HG02943 (cell line): ENCODE measurements around the gene CRCP.
"Not testable (repeated sequence)": the region's sequence is repeated elsewhere in the genome, so short reads cannot be mapped to it uniquely, and the experiment has no call there.

Experiments used
- ATAC-seq: cut with Tn5 transposase; IDR thresholded peaks from one replicate; pipeline ENCODE4 v1.9.1; 2021; ENCODE audit warnings: mild to moderate bottlenecking, low read depth, moderate library complexity; ENCODE audit not compliant: unreplicated experiment

Gene CRCP

DNA sequence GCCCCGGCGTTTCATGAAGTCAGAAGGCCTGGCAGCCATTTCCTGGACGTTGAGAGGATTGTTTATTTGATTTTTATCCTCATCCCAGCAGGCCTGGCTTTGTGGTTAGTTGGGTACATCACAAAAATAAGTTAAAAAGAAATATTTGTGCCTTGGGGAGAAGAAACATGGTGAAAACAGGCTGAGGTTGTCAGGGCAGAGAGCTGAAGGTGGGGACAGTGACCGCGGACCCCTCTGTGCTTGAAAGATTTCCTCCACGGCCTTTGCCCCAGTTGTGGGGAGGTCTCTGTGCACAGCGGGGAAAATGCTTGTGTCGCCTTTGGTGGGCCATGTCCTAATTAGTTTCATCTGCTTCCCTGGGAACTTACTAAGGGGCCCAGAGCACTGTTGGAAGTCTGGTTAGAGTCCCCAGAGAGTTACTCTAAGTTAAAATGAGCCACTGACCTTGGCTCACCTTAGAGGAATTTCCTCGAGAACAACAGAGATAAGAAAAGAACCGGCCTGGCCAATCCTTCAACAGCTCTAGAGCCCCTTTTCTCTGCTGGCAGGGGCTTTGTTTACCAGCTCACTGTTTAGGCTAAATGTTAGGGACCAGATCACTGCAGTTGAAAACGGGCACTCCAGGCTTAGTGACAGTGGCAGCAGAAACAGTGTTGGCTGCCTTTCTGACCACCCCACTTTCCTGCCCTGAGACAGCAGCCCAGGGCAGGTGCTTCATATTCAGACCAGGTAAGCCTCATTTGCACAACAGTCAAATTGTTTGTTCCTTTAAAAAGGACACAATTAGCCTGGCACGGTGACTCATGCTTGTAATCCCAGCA lies 37.9 kb downstream of the CRCP start:
- no peak for ATAC-seq

DNA sequence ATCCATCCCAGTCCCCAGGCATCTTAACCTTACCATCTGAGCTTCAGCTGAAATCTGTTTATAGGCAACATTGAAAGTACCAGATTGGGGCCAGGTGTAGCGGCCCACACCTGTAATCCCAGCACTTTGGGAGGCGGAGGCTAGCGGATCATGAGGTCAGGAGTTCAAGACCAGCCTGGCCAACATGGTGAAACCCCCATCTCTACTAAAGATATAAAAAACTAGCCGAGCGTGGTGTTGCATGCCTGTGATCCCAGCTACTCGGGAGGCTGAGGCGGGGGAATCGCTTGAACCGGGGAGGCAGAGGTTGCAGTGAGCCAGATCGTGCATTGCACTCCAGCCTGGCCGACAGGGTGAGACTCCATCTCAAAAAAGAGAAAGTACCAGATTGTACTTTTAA lies 39.0 kb downstream of the CRCP start:
- ATAC-seq = no peak

DNA sequence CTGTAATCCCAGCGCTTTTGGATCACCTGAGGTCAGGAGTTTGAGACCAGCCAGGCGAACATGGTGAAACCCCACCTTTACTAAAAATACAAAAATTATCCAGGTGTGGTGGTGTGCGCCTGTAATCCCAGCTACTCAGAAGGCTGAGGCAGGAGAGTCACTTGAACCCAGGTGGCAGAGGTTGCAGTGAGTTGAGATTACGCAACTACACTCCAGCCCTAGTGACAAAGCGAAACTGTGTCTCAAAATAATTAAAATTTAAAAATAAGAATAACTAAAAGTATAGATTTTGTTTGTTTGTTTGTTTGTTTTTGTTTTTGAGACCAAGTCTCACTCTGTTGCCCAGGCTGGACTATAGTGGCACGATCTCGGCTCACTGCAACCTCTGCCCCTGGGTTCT lies 41.4 kb downstream of the CRCP start:
- ATAC-seq = not testable (repeated sequence)

DNA sequence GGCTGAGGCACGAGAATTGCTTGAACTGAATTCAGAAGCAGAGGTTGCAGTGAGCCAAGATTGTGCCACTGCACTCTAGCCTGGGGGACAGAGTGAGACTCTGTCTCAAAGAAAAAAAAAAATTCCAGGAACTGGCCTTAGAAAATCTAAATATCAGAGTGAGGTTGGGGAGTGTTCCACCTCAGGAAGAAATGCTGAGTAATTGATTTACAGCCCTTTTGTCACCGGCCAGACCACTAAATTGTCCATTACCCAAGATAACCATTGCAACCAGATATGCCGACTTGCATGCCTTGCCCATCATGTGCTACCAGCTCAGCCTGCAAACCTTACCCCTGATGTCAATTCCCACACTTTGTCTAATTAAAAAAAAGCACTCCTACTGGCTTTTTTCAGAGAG lies 42.4 kb downstream of the CRCP start:
- ATAC-seq = no peak

DNA sequence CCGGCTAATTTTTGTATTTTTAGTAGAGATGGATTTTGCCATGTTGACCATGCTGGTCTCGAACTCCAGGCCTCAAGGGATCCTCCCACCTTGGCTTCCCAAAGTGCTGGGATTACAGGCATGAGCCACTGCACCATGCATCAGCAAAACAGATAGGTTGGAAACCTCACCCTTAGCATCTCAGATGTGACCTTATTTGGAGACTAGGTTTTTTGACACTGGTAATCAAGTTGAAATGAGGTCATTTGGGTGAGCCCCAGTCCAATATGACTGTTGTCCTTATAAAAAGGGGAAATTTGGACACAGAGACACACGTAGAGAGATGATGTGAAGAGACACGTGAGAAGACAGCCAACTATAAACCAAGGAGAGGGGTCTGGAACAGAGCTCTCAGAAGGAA lies 48.0 kb downstream of the CRCP start:
- ATAC-seq = no peak

DNA sequence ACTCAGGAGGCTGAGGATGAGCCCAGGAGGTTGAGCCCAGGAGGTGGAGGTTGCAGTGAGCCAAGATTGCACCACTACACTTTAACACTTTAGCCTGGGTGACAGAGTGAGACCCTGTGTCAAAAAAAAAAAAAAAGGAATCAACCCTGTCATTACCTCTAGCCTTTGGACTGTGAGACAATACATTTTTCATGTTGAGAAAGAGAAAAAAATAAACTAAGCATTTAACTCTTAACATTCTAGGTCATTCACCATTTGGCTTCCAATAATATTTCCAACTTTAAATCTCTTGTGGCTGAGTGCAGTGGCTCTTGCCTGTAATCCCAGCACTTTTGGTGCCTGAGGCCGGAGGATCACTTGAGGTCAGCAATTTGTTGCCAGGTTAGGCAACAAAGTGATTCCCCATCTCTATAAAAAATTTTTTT lies 48.6 kb downstream of the CRCP start:
- ATAC-seq = no peak

DNA sequence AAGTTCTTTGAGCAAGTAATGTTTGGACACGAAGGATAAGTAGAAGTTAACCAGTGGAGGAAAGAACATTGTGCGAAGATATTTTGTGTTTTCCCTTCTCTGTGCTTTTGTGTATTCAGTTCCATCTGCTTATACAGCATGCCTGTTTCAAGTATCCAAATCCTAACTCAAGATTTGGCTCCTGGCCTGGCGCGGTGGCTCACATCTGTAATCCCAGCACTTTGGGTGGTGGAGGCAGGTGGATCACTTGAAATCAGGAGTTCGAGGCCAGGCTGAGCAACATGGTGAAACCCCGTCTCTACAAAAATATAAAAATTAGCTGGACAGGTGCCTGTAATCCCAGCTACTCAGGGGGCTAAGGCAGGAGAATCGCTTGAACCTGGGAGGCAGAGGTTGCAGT lies 49.7 kb downstream of the CRCP start:
- no peak for ATAC-seq

DNA sequence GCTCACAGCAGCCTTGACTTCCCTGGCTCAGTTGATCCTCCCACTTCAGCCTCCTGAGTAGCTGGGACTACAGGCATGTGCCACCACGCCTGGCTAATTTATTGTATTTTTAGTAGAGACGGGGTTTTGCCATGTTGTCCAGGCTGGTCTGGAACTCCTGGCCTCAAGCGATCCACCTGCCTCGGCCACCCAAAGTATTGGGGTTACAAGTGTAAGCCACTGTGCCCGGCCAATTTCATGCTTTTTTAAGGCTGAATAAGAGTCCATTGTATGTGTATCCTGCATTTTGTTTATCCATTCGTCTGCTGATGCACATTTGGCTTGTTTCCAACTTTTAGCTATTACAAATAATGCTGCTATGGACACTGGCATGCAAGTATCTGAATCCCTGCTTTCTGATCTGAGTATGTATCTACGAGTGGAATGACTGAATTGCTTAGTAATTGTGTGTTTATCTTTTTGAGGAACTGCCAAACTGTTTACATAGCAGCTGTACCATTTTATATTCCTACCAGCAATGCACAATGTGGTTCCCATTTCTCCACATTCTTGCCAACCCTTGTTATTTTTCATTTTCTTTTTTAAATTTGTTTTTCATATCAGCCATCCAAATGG lies 53.2 kb downstream of the CRCP start:
- no peak for ATAC-seq

DNA sequence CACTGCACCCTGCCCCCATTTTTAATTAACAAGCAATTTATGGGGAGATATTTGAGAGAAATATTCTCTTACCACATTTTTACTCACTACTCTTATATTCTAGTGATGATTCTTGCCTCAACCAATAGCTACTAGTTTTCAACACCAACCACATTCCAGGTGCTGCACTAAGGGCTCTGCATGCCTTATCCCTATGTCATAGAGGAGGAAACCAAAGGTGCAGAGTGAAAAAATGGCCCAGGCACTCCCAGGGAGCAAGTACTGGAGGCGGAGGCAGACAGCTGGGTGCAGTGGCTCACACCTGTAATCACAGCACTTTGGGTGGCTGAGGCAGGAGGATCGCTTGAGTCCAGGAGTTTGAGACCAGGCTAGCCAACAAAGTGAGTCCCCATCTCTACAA lies 55.0 kb downstream of the CRCP start:
- ATAC-seq = no peak

DNA sequence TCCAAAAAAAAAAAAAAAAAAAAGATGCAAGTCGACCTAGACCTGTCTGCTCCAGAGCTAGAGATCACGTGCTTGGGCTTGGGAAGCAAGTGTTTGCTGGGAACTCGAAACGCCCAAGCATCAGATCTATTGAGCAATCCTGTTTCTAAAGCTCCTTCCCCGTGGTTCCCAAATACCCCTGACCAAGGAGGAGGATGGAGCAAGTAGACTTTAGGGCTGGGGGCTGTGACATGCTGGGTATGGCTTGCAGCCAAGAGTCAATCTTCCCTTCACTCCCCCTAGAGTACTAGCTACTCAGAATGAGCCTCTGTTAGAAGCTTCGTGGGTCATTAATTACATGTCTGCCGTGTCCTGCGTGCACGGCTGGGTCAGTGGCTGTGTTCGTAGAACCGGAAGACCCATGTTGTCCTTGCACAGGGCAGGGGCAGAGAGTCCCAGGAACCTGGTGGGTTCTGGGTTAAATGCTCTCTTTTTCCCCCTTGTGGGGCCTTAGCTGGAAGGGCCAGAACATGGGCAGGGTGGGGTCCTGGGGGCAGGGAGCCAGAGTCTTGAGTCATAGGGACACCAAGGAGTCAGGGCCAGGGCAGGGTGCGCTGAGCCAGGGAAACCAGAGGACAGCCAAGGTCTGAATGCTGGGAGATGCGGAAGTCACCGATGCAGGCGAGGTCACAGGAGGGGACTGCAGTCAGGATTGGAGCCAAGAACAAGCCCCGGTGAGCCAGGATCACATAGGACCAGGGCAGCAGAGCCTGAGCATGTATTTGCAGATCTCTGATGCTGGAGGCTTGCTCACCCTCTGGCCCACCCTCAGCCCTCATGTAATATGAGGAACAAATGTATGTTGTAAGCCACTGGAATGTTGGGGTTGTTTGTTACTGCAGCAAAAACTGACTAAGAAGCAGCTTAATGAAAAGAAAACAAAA lies 55.9 kb downstream of the CRCP start:
- ATAC-seq = no peak

DNA sequence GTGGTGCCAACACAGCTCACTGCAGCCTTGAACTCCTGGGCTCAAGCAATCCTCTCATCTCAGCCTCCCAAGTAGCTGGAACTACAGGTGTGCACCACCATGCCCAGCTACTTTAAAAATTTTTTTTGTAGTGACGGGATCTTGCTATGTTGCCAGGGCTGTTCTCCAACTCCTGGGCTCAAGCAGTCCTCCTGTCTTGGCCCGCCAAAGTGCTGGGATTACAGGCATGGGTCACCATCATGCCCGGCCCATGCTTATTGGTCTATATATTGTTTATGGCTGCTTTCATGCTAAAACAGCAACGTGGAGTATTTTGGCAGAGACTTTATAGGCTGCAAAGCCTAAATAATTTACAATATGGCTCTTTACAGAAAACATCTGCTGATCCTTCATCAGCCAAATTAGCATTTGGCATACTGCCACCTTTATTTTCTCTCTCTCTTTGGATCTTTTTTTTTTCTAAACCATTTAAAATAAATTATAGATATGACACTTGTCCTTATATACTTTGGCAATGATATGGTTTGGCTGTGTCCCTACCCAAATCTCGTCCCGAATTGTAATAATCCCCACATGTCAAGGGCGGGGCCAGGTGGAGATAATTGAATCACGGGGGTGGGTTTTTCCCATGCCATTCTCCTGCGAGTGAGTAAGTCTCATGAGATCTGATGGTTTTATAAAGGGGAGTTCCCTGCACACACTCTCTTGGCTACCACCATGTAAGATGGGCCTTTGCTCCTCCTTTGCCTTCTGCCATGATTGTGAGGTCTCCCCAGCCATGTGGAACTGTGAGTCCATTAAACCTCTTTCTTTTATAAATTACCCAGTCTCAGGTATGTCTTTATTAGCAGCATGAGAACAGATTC lies 58.1 kb downstream of the CRCP start:
- not testable (repeated sequence) for ATAC-seq

DNA sequence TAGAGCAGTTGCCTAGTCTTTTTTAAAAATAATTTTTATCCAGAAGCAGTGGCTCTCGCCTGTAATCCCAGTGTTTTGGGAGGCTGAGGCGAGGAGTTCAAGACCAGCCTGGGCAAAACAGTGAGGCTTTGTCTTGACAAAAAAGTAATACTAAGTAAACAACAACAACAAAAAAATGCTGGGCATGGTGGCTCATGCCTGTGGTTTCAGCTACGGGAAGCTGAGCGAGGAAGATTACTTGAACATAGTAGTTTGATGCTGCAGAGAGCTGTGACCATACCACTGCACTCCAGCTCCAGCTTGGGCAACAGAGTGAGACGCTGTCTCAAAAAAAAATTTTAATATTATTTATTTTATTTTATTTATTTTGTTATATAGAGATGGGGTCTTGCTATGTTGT lies 59.2 kb downstream of the CRCP start:
- ATAC-seq = no peak

DNA sequence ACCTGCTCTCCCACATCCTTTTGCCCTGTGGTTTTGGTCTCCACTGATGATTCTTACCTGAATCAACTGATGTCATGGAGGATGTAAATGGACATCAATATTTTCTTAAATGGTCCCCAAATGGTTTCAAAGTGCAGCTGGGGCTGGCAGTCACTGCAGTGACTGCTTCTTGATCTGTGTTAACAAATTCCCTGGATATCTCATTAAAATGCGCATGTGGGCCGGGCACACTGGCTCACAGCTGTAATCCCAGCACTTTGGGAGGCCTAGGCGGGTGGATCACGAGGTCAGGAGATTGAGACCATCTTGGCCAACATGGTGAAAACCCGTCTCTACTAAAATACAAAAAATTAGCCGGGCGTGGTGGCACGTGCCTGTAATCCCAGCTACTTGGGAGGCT lies 60.4 kb downstream of the CRCP start:
- ATAC-seq = not testable (repeated sequence)

DNA sequence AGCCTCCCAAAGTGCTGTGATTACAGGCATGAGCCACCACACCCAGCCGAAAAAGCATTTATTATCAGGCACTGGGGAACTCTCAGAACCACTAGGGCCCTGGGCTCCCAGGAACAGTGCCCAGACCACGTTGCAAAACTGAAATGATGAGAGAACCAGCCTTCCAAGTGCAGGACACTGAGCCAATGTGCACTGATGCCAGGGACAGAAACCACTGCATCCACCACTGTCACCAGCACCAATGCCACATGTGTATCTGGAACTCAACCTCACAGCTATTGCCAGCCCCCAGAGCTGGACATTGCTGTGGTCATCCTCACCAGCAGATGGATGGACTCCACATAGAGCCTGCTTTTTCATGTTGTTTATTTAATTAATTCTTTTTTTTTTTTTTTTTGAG lies 62.3 kb downstream of the CRCP start:
- ATAC-seq = no peak

DNA sequence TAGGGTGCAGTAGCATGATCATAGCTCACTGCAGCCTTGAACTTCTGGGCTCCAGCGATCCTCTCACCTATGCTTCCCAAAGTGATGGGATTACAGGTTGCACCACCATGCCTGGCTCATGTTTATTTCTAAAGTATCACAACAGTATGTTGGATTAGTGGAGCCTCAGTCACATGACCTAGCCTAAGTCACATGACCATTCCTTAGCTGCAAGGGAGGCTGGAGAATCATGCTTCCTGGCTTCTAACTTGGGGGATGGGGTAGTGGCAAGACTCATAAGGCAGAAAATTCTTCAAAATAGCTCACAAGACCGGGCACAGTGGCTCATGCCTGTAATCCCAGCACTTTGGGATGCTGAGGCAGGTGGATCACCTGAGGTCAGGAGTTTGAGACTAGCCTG lies 63.6 kb downstream of the CRCP start:
- ATAC-seq = no peak

DNA sequence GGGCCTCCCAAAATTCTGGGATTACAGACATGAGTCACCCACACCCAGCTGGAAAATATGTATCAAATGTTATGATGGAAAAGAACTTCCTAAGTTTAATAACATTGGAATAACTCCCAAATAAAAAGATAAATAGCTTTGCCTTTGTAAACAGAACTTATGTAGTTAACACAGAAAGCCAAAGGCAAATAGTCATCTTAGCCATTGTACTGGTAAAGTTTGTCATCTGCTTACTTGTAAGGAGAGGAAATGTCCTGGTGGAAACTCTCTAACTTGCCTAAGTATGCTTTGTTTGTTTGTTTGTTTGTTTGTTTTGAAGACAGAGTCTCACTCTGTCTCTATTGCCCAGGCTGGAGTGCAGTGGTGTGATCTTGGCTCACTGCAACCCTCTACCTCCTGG lies 66.7 kb downstream of the CRCP start:
- ATAC-seq = no peak

DNA sequence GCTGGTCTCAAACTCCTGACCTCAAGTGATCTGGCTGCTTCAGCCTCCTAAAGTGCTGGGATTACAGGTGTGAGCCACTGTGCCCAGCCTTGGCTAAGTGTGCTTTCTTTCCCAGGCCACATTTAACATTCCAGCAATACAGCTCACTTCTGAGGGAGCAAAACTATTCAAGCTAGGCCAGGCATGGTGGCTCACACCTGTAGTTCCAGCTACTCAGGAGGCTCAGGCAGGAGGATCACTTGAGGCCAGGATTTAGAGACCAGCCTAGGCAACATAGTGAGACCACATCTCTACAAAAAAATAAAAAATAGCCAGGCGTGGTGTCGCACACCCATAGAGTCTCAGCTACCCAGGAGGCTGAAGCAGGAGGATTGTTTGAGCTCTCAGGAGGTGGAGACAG lies 67.2 kb downstream of the CRCP start:
- ATAC-seq = no peak

DNA sequence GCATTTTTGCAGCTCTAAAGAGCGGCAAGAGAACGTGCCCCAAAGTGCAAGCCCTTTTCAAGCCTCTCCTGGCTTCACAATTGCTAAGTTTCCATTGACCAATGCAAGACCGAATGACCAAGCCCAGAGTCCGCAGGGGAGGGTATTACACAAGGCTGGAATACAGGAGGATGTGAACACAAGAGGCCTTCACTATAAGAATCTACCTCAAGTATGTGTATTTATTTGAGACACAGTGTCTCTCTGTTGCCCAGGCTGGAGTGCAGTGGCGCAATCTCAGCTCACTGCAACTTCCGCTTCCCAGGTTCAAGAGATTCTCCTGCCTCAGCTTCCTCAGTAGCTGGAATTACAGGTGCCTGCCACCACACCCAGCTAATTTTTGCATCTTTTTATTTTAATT lies 68.3 kb downstream of the CRCP start:
- no peak for ATAC-seq

DNA sequence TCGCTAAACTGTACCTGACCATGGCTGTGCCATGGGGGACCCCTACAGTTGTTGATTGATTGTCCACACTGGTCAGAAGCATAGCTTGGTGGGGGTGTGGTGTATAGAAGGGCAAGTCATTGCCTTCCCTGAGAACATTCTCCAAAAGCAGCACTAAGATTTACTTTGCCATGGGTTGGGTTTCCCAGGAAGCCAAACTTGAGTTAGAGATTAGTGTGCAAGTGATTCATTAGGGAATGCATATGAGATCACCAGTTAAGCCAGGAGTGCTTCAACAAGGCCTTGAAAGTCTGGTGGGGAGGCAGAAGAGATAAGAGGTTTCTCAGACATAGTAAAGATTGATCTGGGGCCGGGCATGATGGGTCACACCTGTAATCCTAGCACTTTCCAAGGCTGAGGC lies 69.1 kb downstream of the CRCP start:
- no peak for ATAC-seq

DNA sequence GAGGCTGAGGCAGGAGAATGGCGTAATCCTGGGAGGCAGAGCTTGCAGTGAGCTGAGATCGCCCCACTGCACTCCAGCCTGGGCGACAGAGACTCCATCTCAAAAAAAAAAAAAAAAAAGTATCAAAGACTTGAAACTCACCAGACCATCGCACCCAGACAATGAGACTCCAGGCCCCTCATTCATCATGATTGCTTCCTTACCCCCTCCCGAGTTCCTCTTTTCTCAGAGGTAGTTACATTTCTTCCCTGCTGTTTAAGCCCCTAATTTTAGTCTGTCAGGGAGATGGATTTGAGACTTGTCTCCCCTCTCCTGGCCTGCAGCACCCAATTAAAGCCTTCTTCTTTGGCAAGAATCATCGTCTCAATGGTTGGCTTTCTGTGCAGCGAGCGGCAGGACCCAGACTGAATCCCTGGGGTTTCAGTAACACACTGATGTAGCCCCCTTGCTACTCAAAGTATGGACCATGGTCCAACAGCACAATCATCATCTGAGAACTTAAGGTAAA lies 71.1 kb downstream of the CRCP start:
- no peak for ATAC-seq
